Transverse colon (tissue), 4 donors: ENCODE data around the gene DGAT2L6.
"Not testable (repeated sequence)": the region's sequence is repeated elsewhere in the genome, so short reads cannot be mapped to it uniquely, and the experiment has no call there.

ENCODE experiments used
- CTCF ChIP-seq, 5 experiments: fragments of 200-600 bp in 3 of 5; fragments of 450-650 bp in 2 of 5; sonication (generic) in 3 of 5; IDR thresholded peaks; 1 replicate in 2 of 5; 2 replicates in 3 of 5; pipeline ENCODE4 v1.5.1; 2016 to 2017; ENCODE audit warnings: antibody characterized with exemption in 5 of 5, inconsistent platforms in 3 of 5, mild to moderate bottlenecking in 2 of 5, moderate library complexity in 1 of 5
- POLR2A ChIP-seq: fragments of 450-650 bp; IDR thresholded peaks from one replicate; pipeline ENCODE4 v1.6.1; 2016; ENCODE audit warnings: antibody characterized with exemption, mild to moderate bottlenecking, moderate library complexity
- POLR2AphosphoS5 ChIP-seq, 3 donors: sonication (generic); formaldehyde crosslinking; IDR thresholded peaks; one replicate each; pipeline ENCODE4 v1.6.1; 2016; ENCODE audit warnings: antibody characterized with exemption in 3 of 3

DNA sequence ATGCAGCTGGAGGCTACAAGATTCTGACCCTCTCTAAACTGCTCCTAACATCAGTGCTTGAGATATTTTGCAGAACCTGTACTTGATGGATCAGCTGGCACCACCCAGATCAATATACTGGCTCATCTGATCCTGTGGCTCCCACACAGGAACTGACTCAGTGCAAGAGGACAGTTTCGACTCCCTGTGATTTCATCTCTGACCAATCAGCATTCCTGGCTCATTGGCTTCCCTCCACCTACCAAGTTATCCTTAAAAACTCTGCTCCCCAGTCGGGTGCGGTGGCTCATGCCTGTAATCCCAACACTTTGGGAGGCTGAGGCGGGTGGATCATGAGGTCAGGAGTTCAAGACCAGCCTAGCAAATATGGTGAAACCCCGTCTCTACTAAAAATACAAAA, 66.3 kb downstream of the DGAT2L6 start:
- TF ChIP-seq CTCF (IDR thresholded peaks at IDR 0.05); POLR2A; POLR2AphosphoS5 (IDR thresholded peaks at IDR 0.05): not testable (repeated sequence)
